ENCODE results near the gene KCTD11.

GRCh38 chr17:7367918-7368598, 16.1 kb downstream of the KCTD11 start:
- TF ChIP-seq, protein P1, sequence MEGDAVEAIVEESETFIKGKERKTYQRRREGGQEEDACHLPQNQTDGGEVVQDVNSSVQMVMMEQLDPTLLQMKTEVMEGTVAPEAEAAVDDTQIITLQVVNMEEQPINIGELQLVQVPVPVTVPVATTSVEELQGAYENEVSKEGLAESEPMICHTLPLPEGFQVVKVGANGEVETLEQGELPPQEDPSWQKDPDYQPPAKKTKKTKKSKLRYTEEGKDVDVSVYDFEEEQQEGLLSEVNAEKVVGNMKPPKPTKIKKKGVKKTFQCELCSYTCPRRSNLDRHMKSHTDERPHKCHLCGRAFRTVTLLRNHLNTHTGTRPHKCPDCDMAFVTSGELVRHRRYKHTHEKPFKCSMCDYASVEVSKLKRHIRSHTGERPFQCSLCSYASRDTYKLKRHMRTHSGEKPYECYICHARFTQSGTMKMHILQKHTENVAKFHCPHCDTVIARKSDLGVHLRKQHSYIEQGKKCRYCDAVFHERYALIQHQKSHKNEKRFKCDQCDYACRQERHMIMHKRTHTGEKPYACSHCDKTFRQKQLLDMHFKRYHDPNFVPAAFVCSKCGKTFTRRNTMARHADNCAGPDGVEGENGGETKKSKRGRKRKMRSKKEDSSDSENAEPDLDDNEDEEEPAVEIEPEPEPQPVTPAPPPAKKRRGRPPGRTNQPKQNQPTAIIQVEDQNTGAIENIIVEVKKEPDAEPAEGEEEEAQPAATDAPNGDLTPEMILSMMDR (conservative IDR thresholded peaks at IDR 0.05): no peak
- TF ChIP-seq EZH2 (IDR thresholded peaks at IDR 0.05; ENCODE audit: low read depth): no peak
